Measurements from ENCODE around the gene COLEC11. TPM values are rescaled to one million over a fixed set of nuclear protein-coding genes. Genes with fewer than 3 reads are reported as not detected.

The COLEC11 gene
- total and polyA plus RNA-seq, 2 experiments from 2014 or later, result 21.5 to 22.6 TPM

- DNase-seq (ENCODE audit: low spot score), result no peak
These were observed 43.0 kb downstream of the COLEC11 start for GRCh38 chr2:3637692-3638455.

DNA sequence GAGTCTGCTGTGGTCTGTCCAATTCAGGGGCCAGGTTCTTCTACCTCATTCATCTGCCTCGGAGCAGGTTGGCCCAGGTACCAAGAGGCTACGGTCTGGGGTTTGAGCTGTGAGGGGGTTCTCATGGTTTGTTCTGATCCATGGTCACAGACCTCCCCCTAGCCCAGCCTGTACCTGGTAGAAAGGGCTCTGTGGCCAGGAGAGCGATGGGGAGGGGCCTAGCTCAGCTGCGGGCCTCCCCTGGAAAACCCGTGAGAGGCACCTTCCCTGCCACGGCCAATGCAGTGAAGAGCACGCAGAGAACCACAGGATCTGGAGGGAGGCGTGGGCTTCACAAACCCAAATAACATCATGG, 43.5 kb downstream of the COLEC11 start:
- Histone ChIP-seq H3K36me3 (replicated peaks; ENCODE audit: insufficient read depth, low read depth) (no peaks in the 10 kb centered on the region), H3K9me3 (ENCODE audit: low read depth) (no peaks in the 10 kb centered on the region), H3K4me2 (no peak overlapping the region), H3K9me2 (replicated peaks; ENCODE audit: insufficient read depth) (no peaks in the 10 kb centered on the region), H3K79me2 (no peaks in the 10 kb centered on the region), H3K4me3 (no peak overlapping the region), H2AFZ (no peak overlapping the region), H4K20me1 (ENCODE audit: insufficient read depth, poor library complexity, severe bottlenecking) (no peaks in the 10 kb centered on the region), H3K27me3 (no peaks in the 10 kb centered on the region), H3K4me1 (ENCODE audit: insufficient read depth) (no peaks in the 10 kb centered on the region), H3K27ac (no peak overlapping the region)
- 94% methylated on average over 8 of the region's 8 CpGs for WGBS (ENCODE audit: low lambda C conversion rate, missing lambda C conversion rate)
- DNase-seq (ENCODE audit: low spot score), result no peak
- no peak for TF ChIP-seq EZH2phosphoT487 (IDR thresholded peaks at IDR 0.05; ENCODE audit: low read depth, severe bottlenecking, unreplicated experiment)
- no peak for TF ChIP-seq EZH2 (IDR thresholded peaks at IDR 0.05; ENCODE audit: borderline replicate concordance)
- TF ChIP-seq, protein P1, sequence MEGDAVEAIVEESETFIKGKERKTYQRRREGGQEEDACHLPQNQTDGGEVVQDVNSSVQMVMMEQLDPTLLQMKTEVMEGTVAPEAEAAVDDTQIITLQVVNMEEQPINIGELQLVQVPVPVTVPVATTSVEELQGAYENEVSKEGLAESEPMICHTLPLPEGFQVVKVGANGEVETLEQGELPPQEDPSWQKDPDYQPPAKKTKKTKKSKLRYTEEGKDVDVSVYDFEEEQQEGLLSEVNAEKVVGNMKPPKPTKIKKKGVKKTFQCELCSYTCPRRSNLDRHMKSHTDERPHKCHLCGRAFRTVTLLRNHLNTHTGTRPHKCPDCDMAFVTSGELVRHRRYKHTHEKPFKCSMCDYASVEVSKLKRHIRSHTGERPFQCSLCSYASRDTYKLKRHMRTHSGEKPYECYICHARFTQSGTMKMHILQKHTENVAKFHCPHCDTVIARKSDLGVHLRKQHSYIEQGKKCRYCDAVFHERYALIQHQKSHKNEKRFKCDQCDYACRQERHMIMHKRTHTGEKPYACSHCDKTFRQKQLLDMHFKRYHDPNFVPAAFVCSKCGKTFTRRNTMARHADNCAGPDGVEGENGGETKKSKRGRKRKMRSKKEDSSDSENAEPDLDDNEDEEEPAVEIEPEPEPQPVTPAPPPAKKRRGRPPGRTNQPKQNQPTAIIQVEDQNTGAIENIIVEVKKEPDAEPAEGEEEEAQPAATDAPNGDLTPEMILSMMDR (IDR thresholded peaks at IDR 0.05; ENCODE audit: poor library complexity), result no peak

More at GRCh38 chr2:3637692-3638455, 43.0 kb downstream of the COLEC11 start:
- Histone ChIP-seq H3K9me2 (replicated peaks; ENCODE audit: insufficient read depth) (no peaks in the 10 kb centered on the region), H3K4me2 (no peak overlapping the region), H3K4me1 (ENCODE audit: insufficient read depth) (no peaks in the 10 kb centered on the region), H3K4me3 (no peak overlapping the region), H3K27me3 (no peaks in the 10 kb centered on the region), H2AFZ (no peak overlapping the region), H4K20me1 (ENCODE audit: insufficient read depth, poor library complexity, severe bottlenecking) (no peaks in the 10 kb centered on the region), H3K79me2 (no peaks in the 10 kb centered on the region), H3K27ac (no peak overlapping the region), H3K9me3 (ENCODE audit: low read depth) (no peaks in the 10 kb centered on the region), H3K36me3 (replicated peaks; ENCODE audit: insufficient read depth, low read depth) (no peaks in the 10 kb centered on the region)
- 94% methylated on average over 30 of the region's 30 CpGs for WGBS (ENCODE audit: low lambda C conversion rate, missing lambda C conversion rate)
- TF ChIP-seq EZH2 (IDR thresholded peaks at IDR 0.05; ENCODE audit: borderline replicate concordance), result no peak
- TF ChIP-seq, protein P1 (IDR thresholded peaks at IDR 0.05; ENCODE audit: poor library complexity), result no peak
- TF ChIP-seq EZH2phosphoT487 (IDR thresholded peaks at IDR 0.05; ENCODE audit: low read depth, severe bottlenecking, unreplicated experiment), result no peak

DNA sequence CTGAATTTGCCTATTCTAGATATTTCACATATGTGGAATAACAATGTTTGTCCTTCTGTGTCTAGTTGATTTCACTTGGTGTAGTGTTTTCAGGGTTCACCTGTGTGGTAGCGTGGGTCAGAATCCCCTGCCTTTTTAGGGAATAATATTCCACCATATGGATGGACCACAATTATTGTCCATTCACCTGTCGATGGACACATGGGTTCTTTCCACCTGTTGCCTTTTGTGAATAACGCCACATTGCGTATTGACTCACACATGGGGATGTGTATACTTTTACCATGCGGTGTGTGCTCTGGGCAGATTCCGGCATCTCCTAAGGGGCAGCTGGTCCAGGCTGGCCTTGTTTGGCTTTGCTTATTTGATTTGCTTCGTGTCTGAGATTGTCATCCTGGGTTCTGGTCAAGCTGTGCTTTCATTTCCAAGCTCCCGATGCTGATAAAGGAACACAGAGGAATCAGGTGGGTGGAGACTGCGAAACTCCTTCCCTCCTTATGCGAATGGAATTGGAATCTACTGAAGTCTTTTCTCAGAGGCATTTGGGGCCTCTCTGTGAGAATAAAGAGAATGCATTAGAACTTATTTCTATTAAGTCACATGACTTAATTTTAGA, 44.2 kb downstream of the COLEC11 start:
- Histone ChIP-seq H3K36me3 (replicated peaks; ENCODE audit: insufficient read depth, low read depth) (no peaks in the 10 kb centered on the region), H3K79me2 (no peaks in the 10 kb centered on the region), H3K9me2 (replicated peaks; ENCODE audit: insufficient read depth) (no peaks in the 10 kb centered on the region), H2AFZ (no peak overlapping the region), H3K9me3 (ENCODE audit: low read depth) (no peaks in the 10 kb centered on the region), H4K20me1 (ENCODE audit: insufficient read depth, poor library complexity, severe bottlenecking) (no peaks in the 10 kb centered on the region), H3K4me1 (ENCODE audit: insufficient read depth) (no peaks in the 10 kb centered on the region), H3K4me2 (no peak overlapping the region), H3K27ac (no peak overlapping the region), H3K27me3 (no peaks in the 10 kb centered on the region), H3K4me3 (no peak overlapping the region)
- TF ChIP-seq EZH2 (IDR thresholded peaks at IDR 0.05; ENCODE audit: borderline replicate concordance), result no peak
- TF ChIP-seq, protein P1 (IDR thresholded peaks at IDR 0.05; ENCODE audit: poor library complexity), result no peak
- no peak for TF ChIP-seq EZH2phosphoT487 (IDR thresholded peaks at IDR 0.05; ENCODE audit: low read depth, severe bottlenecking, unreplicated experiment)
- no peak for DNase-seq (ENCODE audit: low spot score)
- 84% methylated on average over 10 of the region's 10 CpGs for WGBS (ENCODE audit: low lambda C conversion rate, missing lambda C conversion rate)

Measured in hepatocyte (in vitro differentiated cells).